HUES6 (cell line): ENCODE data around the gene SIVA1.

ENCODE experiments used
- H3K27ac ChIP-seq: 2 replicates; pipeline ENCODE4 v1.7.0; 2013; ENCODE audit warnings: low read depth, mild to moderate bottlenecking, low read length, inconsistent platforms
- H3K27me3 ChIP-seq: 2 replicates; pipeline ENCODE4 v1.6.1; 2013; ENCODE audit warnings: low read length; ENCODE audit not compliant: control insufficient read depth, insufficient read depth
- H3K36me3 ChIP-seq: 2 replicates; pipeline ENCODE4 v1.6.1; 2013; ENCODE audit warnings: low read length; ENCODE audit not compliant: control insufficient read depth, insufficient read depth
- H3K4me1 ChIP-seq: 2 replicates; pipeline ENCODE4 v1.6.1; 2013; ENCODE audit warnings: low read length; ENCODE audit not compliant: control insufficient read depth, insufficient read depth
- H3K4me3 ChIP-seq: 2 replicates; pipeline ENCODE4 v1.5.1; 2013; ENCODE audit warnings: low read depth, low read length
- H3K9ac ChIP-seq: one replicate; pipeline ENCODE4 v1.6.1; 2013; ENCODE audit warnings: mild to moderate bottlenecking, low read length
- H3K9me3 ChIP-seq: 2 replicates; pipeline ENCODE4 v1.6.1; 2013; ENCODE audit warnings: low read depth, low read length; ENCODE audit not compliant: control insufficient read depth, insufficient read depth

The SIVA1 gene

DNA sequence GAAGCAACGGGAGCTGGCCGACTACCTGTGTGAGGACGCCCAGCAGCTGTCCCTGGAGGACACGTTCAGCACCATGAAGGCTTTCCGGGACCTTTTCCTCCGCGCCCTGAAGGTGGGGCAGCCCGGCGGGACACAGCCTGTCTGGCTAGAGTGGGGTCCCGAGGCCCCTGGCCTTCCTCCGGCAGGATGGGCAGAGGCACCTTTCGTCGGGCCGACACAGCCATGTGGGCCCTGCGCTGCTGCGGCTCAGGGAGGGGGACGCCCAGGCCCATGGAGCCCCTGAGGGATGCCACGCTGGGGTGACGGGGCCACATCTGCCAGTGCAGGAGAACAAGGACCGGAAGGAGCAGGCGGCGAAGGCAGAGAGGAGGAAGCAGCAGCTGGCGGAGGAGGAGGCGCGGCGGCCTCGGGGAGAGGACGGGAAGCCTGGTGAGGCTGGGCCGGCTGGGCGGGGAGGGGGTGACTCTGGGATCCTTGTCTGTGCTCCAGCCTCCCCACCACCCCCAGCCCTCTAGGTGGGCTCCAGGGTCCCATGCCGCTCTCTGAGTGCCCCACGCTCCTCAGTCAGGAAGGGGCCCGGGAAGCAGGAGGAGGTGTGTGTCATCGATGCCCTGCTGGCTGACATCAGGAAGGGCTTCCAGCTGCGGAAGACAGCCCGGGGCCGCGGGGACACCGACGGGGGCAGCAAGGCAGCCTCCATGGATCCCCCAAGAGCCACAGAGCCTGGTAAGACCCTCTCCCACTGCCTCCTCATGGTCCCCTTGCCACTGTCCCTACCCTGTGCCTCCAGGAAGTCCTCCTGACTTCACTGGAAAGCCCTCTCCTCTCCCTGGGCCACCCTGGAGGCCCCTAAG, 39.8 kb upstream of the SIVA1 start:
- Histone ChIP-seq H3K27ac (no peak overlapping the region), H3K9me3 (no peaks in the 10 kb centered on the region), H3K27me3 (no peaks in the 10 kb centered on the region), H3K4me3 (no peak overlapping the region), H3K36me3 (peaks cover 72% of the 10 kb centered on the region), H3K4me1 (peaks cover 4% of the 10 kb centered on the region), H3K9ac (no peak overlapping the region)

DNA sequence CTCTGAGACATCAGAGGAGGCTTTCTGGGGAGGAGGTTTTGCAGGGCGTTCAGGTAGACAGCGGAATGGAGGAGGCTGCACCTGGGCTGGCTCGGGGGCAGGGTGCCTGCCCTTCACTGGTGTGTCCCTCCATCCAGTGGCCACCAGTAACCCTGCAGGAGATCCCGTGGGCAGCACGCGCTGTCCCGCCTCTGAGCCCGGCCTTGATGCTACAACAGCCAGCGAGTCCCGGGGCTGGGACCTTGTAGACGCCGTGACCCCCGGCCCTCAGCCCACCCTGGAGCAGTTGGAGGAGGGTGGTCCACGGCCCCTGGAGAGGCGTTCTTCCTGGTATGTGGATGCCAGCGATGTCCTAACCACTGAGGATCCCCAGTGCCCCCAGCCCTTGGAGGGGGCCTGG, 38.9 kb upstream of the SIVA1 start:
- Histone ChIP-seq H3K27ac (no peak overlapping the region), H3K4me1 (no peaks in the 10 kb centered on the region), H3K27me3 (no peaks in the 10 kb centered on the region), H3K9ac (no peak overlapping the region), H3K4me3 (no peak overlapping the region), H3K36me3 (peaks cover 77% of the 10 kb centered on the region), H3K9me3 (no peaks in the 10 kb centered on the region)

DNA sequence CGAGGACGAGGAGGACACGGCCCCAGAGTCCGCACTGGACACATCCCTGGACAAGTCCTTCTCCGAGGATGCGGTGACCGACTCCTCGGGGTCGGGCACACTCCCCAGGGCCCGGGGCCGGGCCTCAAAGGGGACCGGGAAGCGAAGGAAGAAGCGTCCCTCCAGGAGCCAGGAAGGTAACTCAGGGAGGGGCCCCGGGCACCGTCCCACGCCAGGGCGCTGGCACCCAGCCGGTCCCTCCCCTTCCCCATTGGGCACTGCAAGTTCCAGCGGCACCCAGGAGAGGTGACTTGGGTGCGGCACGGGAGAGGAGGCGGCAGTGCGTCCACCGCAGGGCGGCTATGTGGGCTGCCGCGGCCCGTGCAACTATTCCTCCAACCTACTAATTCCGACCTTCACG, 38.3 kb upstream of the SIVA1 start:
- Histone ChIP-seq H3K27ac (no peak overlapping the region), H3K9me3 (no peaks in the 10 kb centered on the region), H3K36me3 (peaks cover 74% of the 10 kb centered on the region), H3K27me3 (no peaks in the 10 kb centered on the region), H3K4me1 (no peaks in the 10 kb centered on the region), H3K9ac (no peak overlapping the region), H3K4me3 (no peak overlapping the region)

DNA sequence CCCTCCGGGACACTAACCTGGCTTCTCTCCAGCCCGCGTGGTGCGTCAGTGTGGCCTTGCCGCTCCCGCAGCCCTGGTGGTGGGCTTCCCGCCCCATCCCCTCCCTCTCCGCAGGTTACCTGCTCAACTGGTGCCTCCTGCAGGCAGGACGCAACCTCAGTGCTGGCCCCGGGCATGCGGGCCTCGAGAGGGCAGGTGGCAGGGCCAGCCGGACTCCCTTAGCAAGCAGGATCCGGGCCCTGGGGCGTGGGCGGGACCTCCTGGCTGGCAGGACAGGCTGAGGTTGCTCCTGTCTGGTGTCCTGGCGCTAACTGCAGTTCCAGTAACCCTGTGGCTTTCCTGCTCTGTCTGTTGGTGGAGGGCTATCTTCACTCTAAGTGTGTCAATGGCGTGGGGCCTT, 37.5 kb upstream of the SIVA1 start:
- Histone ChIP-seq H3K27me3 (no peaks in the 10 kb centered on the region), H3K9ac (no peak overlapping the region), H3K27ac (no peak overlapping the region), H3K36me3 (peaks cover 74% of the 10 kb centered on the region), H3K4me3 (no peak overlapping the region), H3K4me1 (no peaks in the 10 kb centered on the region), H3K9me3 (no peaks in the 10 kb centered on the region)

DNA sequence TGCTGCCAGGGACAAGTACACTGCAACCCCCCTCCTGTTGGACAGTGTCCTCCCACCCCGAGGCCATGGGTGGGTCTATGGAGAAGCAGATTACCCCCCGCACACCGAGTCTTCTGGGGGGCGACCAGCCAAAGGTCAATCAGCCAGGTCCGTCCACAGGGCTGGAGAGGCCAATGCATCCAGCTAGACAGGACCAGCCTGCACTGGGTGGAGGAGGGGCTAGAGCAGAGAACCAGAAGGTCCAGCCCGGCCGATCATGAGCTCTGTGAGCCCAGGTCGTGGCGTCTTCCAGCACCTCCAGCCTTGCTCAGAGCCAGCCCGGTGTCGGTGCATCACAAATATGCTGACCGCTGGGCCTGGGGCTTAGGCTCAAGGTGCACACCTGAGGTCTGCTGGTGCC, 37.1 kb upstream of the SIVA1 start:
- H3K36me3 ChIP-seq = peaks cover 70% of the 10 kb centered on the region
- H3K9me3 ChIP-seq = no peaks in the 10 kb centered on the region
- H3K4me3 ChIP-seq = no peak overlapping the region
- H3K27ac ChIP-seq = no peak overlapping the region
- H3K27me3 ChIP-seq = no peaks in the 10 kb centered on the region
- H3K4me1 ChIP-seq = no peaks in the 10 kb centered on the region
- no peak overlapping the region for H3K9ac ChIP-seq

DNA sequence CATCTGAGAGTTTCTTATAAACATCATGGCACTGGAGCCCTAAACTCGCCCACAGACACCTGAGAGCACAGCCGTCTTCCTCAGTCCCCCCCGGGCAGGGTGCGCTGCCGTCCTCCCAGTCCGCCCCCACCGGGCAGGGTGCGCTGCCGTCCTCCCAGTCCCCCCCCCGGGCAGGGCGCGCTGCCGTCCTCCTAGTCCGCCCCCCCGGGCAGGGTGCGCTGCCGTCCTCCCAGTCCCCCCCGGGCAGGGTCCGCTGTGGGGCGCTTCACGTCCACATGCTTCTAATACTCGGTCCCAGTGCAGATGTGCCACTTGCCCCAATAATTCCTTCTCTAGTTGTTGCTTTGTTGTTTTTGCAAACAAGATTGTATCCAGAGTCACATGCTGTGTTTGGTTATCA, 35.8 kb upstream of the SIVA1 start:
- Histone ChIP-seq H3K27me3 (no peaks in the 10 kb centered on the region), H3K9me3 (no peaks in the 10 kb centered on the region), H3K36me3 (peaks cover 58% of the 10 kb centered on the region)

DNA sequence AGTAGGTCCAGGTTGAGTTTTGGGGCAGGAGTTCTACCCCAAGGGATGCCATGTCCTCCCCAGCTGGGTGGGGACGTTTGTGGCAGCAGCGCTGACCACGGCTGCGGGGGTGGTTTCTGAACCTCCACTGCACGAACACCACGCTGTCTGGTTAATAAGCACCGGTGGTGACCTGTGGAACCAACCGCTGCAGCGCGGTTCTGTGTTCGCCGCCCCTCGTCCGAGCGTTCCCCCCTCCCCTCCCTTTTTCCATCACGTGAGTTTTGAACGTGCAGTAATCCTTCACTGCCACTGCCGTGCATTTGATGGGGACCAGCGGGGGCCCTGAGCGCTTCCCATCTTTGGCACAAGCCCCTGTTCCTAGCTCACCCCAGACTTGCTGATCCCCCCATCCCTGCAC, 35.3 kb upstream of the SIVA1 start:
- H3K36me3 ChIP-seq = peaks cover 53% of the 10 kb centered on the region
- no peak overlapping the region for H3K9ac ChIP-seq
- no peaks in the 10 kb centered on the region for H3K9me3 ChIP-seq
- H3K27ac ChIP-seq = no peak overlapping the region
- H3K4me3 ChIP-seq = no peak overlapping the region
- no peaks in the 10 kb centered on the region for H3K27me3 ChIP-seq
- no peaks in the 10 kb centered on the region for H3K4me1 ChIP-seq

More for the DNA sequence above, 35.8 kb upstream of the SIVA1 start:
- H3K4me3 ChIP-seq = no peak overlapping the region
- no peaks in the 10 kb centered on the region for H3K4me1 ChIP-seq
- no peak overlapping the region for H3K9ac ChIP-seq
- no peak overlapping the region for H3K27ac ChIP-seq

DNA sequence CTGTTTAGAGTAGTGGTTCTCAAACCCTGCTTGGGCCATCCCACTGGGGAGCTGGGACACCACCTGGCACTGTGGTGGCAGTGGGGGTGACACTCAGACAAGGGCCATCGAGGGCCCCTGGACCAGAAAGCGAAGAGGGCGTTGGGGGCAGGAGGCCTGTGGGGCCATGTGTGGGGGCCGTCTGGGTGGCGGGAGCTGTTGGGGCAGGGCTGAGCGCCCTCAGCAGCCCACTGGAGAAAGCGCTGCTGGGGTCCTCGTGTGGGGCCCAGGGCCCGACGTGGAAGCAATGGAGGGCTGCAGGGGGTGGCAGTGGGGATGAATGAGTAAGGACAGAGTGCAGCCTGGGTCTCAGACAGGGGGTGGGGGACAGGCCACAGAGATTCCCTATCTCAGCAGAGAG, 34.8 kb upstream of the SIVA1 start:
- H3K27me3 ChIP-seq = no peaks in the 10 kb centered on the region
- no peaks in the 10 kb centered on the region for H3K9me3 ChIP-seq
- H3K27ac ChIP-seq = no peak overlapping the region
- H3K4me1 ChIP-seq = peaks cover 3% of the 10 kb centered on the region; the same call in 1 of the 2 replicates
- H3K36me3 ChIP-seq = peaks cover 48% of the 10 kb centered on the region
- no peak overlapping the region for H3K4me3 ChIP-seq
- no peak overlapping the region for H3K9ac ChIP-seq

DNA sequence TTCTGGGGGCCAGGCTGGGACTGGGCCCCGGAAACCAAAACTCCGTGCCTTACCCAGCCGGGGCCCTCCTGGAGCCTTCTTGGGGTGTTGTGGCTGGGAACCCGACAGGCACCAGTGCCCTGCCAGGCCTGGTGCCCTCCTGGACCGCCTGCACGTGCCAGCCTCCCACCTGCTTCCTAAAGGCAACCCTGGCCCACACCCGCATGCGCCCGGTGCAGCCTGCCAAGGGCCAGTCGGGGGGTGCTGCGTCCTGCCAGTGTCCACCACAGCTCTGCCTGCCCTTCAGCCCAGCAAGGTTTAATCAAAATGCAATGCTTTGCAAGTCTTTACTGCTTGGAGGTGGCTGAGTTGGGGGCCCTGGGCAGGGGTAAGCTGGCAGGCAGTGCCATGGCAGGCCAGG, 34.1 kb upstream of the SIVA1 start:
- Histone ChIP-seq H3K9ac (no peak overlapping the region), H3K27ac (no peak overlapping the region), H3K9me3 (no peaks in the 10 kb centered on the region), H3K36me3 (peaks cover 40% of the 10 kb centered on the region), H3K4me3 (no peak overlapping the region), H3K4me1 (peaks cover 6% of the 10 kb centered on the region; the same call in 1 of the 2 replicates), H3K27me3 (no peaks in the 10 kb centered on the region)

DNA sequence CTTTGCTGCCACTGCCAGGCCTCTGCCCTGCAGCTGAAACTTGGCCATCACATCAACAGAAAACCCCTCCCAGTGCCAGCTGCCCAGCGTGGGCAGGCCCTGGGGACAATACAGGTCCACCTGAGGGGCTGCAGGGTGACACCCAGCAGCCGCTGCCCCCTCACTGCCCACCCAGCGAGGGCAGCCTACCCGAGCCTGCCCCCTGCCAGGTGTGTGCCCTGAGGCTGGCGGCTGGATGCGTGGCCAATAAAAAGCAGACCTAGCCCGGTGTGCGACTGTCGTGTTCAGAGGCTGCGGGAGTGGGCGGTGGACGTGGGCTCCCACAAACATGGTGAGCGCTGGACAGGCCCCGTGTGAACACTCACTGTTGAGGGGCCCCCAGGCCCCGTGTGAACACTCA, 33.6 kb upstream of the SIVA1 start:
- Histone ChIP-seq H3K9me3 (no peaks in the 10 kb centered on the region), H3K4me1 (peaks cover 6% of the 10 kb centered on the region; the same call in 1 of the 2 replicates), H3K27me3 (no peaks in the 10 kb centered on the region), H3K36me3 (peaks cover 36% of the 10 kb centered on the region), H3K9ac (no peak overlapping the region), H3K27ac (no peak overlapping the region), H3K4me3 (no peak overlapping the region)

DNA sequence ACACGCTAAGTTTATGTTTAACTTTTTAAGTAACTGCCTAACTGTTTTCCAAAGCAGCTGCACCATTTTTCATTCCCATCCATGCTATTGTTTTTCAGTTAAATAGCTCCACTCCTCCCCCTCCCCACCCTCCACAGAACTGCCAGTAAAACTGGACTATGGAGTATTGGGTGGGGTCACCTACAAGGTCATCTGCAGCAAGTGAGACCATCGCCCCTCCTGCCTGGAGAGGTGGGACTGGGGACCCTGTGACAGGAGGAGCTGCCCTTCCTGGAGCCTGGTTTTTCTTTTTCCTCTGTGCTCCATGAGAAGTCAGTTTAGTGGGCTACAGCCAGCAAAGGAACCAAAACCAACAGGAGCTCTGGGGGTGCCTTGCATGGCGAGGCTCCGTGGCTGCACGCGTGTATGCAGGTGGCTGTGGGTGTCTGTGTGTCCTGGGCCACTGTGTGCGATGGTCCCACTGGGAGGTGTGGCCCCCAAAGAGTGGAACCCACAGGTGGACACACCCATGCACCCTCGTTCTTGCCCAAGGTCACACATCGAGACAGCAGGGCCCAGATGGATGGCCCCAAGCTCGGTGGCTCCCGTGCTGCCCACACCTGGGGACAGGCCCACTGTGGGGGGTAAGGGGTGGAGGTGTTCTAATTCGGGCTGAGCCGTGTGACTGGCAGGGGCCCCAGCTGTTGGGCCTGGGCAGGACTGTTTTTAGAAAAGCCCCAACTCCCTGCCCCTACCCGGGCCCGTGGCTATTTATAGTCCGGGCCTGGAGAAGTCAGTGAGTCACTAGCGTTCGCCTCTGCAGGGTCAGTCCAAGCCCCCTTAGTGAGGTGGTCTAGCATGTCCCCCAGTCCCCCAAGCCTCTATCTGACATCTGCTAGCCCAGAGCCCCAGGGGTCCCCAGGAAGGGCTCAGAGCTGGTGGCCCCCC, 31.2 kb upstream of the SIVA1 start:
- Histone ChIP-seq H3K9me3 (no peaks in the 10 kb centered on the region), H3K27ac (no peak overlapping the region), H3K27me3 (peaks cover 5% of the 10 kb centered on the region; the same call in 1 of the 2 replicates), H3K4me1 (peaks cover 15% of the 10 kb centered on the region), H3K36me3 (peaks cover 14% of the 10 kb centered on the region), H3K9ac (no peak overlapping the region), H3K4me3 (no peak overlapping the region)
